COLO829 (cell line): ENCODE data around the gene SNRPA1.
A peak's percentile ranks its signal among the peaks of the same experiment; 100 is the strongest.
"Not testable (repeated sequence)": the region's sequence is repeated elsewhere in the genome, so short reads cannot be mapped to it uniquely, and the experiment has no call there.

ENCODE experiments used
- DNase-seq: peaks from one replicate; pipeline ENCODE4 v3.0.0; 2012; ENCODE audit warnings: low spot score

SNRPA1 gene

GRCh38 chr15:101295607-101296161 is 636 bp upstream of the SNRPA1 start:
- DNase-seq = peak; percentile 24

GRCh38 chr15:101293122-101293521 is 1.9 kb downstream of the SNRPA1 start:
- DNase-seq = no peak

GRCh38 chr15:101288905-101289513 is 6.0 kb downstream of the SNRPA1 start:
- peak; percentile 81 for DNase-seq

- not testable (repeated sequence) for DNase-seq
Observed at GRCh38 chr15:101287342-101287741, 7.7 kb downstream of the SNRPA1 start.

- no peak for DNase-seq
Observed at GRCh38 chr15:101286471-101287114, 8.5 kb downstream of the SNRPA1 start.

GRCh38 chr15:101283931-101284330 is 11.1 kb downstream of the SNRPA1 start:
- no peak for DNase-seq

- no peak for DNase-seq
Observed at GRCh38 chr15:101280007-101280406, 15.0 kb downstream of the SNRPA1 start.

GRCh38 chr15:101277943-101278564 is 17.0 kb downstream of the SNRPA1 start:
- DNase-seq = no peak

GRCh38 chr15:101277038-101277822 is 17.8 kb downstream of the SNRPA1 start, which contains the start of gene SELENOS:
Gene SELENOS, minus strand, starts transcription at chr15:101277485. Its CDS starts 68 bp downstream, at chr15:101277417.
- peak; percentile 79 for DNase-seq

GRCh38 chr15:101276501-101277037 is 18.5 kb downstream of the SNRPA1 start:
- DNase-seq = no peak

- no peak for DNase-seq
Observed at GRCh38 chr15:101275018-101275417, 20.0 kb downstream of the SNRPA1 start.

GRCh38 chr15:101273534-101273933 is 21.5 kb downstream of the SNRPA1 start:
- no peak for DNase-seq

GRCh38 chr15:101272584-101272983 is 22.5 kb downstream of the SNRPA1 start:
- DNase-seq = no peak

GRCh38 chr15:101269479-101270223 is 25.4 kb downstream of the SNRPA1 start:
- no peak for DNase-seq

GRCh38 chr15:101267320-101268104 is 27.5 kb downstream of the SNRPA1 start:
- no peak for DNase-seq

- no peak for DNase-seq
Observed at GRCh38 chr15:101266787-101267186, 28.3 kb downstream of the SNRPA1 start.

- DNase-seq = no peak
Observed at GRCh38 chr15:101266034-101266433, 29.0 kb downstream of the SNRPA1 start.

GRCh38 chr15:101264911-101265641 is 30.0 kb downstream of the SNRPA1 start:
- no peak for DNase-seq

GRCh38 chr15:101264011-101264410 is 31.0 kb downstream of the SNRPA1 start:
- DNase-seq = no peak

- no peak for DNase-seq
Observed at GRCh38 chr15:101262551-101262950, 32.5 kb downstream of the SNRPA1 start.
